Activated CD8-positive, alpha-beta memory T cell treated with anti-CD3 and anti-CD28 coated beads, Interleukin-2, amount 50 U/mL, for 1 hour (primary cell): Measurements from ENCODE around the gene HMGCS1.
"Not testable (repeated sequence)": the region's sequence is repeated elsewhere in the genome, so short reads cannot be mapped to it uniquely, and the experiment has no call there.

ENCODE experiments used
- DNase-seq: peaks from one replicate; pipeline ENCODE4 v3.0.0-alpha.2; 2020; ENCODE audit errors: extremely low read depth

Gene HMGCS1

DNA sequence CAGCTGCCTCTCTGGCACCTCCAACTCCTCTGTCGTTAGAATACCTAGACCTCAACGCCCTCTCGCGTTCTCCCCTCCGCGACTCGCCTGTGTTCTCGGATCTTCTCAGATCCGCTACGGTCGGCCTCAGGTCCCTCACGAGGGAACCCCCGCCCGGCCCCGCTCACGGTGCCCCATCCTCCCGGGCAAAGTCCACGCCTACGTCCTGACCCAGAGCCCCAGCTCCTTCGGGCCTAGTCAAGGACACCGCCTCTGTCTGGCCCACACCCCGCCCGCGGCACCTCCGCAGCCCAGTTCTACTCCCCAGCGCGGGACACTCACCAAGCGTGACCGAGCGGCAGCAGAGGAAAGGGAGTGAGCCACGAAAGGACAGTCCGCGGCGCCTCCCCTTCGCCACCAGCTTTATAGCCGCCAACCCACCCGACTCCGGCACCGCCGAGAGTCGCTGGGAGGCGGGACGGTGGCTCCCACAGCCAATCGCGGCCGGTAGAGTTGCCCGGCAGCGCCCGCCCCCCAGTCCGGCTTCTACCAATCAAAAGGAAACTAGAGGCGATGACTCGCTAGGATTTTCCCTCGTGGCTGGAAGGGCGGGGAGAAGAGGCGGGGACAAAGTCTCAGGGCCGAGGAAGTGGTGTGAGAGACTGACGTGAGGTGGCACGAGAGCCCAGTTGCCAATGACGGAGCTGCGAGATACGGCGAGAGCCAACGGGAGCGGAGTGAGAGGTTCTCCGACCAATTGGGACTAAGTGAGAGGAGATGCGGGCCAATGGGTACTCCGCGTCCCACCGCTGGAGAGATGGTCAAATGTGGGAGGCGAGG lies at the start of gene HMGCS1:
HMGCS1 (minus strand) TSS at position 378 of the 819 bp plus-strand sequence. CDS start 14,447 bp downstream, outside the sequence.
- peak; percentile 96 for DNase-seq

DNA sequence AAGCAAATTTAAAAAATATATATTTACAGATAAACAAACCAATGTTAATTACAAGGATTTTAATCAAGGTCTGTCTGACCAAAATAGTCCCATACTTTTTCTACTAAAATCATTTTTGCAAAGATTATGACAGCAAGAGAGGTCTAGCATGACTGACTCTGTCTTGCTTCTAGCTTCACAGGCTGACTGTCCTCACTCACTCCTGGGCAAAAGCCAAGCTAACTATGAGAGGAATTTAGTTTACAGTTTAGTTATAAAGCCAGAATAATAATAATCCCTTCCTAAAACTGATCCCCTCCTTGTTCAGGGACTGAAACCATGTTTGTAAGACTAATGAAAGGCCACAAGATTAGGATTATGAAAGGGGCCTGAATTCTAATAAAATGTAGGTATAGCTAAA lies 45.5 kb upstream of the HMGCS1 start:
- no peak for DNase-seq

DNA sequence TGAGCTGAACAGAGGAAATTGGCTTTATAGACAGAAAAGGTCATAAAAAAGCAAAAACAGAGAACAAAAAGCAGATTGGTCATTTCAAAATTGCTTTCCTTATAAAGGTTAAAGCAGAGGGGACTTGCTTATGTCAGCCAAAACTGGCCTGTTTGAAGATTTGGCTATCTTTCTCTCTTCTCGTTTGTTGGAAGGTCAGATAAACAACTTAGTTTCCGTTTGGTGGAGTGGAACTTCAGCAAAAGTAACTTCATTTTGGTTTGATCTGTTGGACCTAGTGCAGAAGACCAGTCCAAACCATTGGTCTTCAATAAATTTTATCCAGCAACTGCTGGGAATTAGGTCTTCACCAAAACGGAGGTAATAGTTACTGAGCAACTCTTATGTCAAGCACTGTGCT lies 45.1 kb upstream of the HMGCS1 start:
- DNase-seq, result no peak

DNA sequence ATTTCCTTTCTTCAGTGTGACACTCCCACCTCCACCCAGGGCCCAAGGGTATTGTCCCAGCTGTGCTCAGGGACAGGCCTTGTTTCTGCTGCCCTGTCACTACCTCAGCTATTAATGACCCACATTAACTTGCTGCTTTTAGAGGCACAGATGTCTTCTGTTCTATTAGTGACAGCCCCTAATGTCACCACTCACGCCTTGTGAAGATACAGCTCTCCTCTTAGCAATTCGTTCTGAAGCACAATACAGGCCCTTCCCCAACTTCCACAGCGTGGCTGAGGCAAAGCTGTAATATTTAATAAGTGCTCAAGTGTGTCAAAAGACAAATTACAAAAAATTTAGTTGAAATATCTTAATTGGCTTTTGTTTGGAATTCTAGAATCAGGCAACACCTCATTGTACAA lies 44.7 kb upstream of the HMGCS1 start:
- DNase-seq, result no peak

DNA sequence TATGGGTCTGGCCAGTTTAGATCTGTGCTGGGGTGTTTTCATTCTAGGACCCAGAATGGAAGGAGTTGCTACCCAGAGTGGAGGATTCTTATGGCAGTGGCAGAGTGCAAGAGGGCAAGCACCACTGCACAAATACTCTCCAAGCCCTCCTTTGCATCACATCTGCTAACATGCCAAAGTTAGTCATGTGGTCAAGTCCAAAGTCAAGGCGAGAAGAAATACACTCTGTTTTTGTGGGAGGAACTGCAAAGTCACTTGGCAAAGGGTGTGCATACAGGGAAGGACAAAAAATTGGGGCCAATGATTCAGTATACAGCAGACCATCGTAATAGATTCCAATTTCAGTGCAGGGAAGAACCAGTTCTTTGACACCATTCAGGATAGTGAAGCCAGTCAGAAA lies 43.9 kb upstream of the HMGCS1 start:
- DNase-seq, result no peak

DNA sequence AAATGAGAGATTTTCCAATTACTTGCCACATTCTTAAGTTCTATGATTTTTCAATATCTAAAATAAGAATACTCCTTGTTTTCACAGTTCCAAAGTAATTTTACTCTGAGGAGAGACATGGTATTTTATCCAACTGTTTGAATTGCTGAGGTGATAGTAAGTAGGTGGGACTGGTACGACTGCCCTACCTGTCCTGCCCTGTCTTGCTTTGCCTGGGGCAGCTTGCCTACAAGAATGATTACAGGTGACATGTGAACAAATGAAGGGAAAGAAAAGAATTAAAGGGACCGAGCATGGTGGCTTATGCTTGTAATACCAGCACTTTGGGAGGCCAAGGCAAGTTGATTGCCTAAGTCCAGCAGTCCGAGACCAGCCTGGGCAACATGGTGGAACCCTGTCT lies 41.6 kb upstream of the HMGCS1 start:
- no peak for DNase-seq

DNA sequence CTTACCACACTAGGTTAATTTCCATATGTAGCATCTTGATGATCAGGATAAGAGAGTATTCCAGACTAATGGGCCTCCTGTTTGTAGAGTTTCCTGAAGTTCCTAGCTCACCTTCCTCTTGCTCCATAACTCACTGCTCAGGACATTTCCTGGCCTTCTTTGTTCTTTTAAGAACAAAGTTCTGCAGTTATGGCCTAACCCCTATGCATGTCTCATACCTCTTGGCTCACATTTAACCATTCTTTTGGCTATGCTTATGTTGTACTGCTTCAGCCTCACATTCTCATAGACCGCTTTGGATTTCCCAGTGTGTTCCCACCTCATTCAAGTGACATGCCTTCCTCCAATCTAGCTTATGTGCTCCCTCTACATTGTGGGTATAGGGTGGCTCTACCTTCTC lies 40.5 kb upstream of the HMGCS1 start:
- no peak for DNase-seq

DNA sequence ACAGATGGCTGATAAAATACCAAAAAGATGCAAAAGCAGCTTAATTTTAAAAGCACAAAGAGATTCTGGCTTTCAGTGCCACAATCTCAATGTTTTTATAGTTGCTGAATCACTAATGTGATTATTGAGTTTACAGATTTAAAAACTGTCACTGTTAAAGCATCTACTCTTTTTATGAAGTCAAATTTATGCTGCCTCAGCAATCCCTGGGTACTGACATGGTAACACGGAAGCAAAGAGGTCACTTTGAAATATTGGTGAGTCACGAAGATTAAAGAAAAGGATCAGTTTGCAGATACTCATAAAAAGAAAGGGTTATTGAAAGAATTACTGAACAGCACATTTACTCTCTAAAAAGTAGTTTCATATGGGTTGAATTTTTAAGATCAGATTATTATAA lies 39.7 kb upstream of the HMGCS1 start:
- DNase-seq, result no peak

DNA sequence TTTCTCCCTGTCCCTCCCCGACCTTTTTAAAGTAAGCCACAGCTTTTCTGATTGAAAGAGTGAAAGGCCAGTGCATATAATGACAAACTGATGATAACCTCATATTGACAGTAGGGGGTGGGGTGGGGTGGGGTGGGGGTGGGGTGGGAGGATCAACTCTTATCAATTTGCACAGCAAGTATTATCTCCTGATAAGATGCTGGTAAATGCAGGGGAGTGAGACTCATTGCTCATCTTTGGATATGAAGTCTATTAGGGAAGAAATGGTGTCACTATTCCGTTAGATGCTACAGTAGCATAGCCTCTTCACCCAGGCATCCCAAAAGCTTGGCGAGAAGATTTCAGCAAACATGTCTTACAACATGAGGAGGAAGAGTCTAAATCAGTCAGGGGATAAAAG lies 38.9 kb upstream of the HMGCS1 start:
- no peak for DNase-seq

DNA sequence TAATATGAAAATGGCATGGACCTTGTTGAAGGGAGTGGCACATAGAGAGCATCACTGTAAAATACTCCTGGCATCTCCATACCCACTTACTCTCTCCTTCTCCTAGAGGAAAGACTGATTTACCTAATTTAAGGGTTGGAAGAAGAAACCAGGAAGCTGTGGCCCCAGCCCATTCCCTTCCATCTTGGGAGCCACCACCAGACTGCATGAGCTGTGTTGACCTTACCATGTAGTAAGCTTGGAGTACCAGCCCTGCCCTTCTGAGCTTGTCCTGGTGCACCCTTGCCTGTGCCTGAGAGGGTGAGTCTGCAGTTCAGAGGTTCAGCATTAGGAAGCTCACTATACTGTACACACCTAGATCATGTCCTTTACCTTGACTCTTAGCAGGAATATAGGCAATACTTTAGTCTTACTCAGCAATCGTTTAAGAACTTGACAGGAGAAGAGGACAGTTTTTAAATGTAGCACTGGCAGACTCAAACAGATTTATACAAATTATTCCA lies 35.7 kb upstream of the HMGCS1 start:
- no peak for DNase-seq

DNA sequence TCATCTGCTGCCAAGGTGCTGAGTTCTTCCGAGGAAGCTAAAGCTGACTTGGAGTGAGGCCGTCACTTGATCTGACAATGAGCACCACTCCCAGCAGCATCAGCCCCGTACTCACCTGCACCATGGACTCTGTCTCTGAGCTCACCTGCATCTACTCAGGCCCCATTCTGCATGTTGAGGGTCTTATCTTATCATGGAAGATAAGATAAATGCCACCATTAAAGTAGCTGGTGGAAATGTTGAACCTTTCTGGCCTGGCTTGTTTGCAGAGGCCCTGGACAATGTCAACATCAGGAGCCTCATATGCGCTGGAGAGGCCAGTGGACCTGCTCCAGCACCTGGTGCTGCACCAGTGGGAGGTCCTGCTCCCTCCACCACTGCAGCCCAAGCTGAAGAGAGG lies 35.0 kb upstream of the HMGCS1 start:
- no peak for DNase-seq

DNA sequence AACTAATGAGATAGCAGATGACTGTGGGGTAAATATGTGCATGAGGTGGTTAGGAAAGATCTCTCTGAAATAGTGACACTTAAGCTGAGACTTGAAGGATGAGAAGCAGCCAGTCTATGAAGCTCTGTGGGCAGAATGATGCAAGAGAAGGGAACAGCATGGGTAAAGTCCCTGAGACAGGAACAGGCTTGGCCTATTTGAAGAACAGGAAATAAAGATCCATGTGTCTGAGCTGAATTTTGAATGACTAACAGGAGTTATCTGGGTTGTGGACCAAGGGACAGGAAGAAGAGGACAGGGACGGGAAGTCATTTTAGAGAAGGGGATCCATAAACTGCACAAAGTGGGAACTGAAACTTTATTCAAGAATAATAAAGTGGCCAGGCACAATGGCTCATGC lies 25.6 kb upstream of the HMGCS1 start:
- no peak for DNase-seq

DNA sequence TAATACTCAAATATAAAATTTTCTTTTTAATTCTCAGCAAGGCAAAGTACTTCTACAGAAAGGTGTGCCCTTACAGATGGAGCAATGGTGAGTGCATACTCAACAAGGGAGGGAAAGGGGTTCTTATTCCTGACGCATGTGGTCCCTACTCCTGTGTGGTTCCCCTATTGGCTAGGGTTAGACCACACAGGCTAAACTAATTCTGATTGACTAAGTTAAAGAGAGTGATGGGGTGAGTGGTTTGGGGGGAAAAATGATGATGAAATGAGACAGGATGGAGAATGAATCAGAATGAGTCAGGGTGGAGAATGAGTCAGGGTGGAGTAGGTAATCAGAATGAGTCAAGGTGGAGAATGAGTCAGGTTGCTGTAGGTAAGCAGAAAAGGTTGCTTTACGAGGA lies 22.9 kb upstream of the HMGCS1 start:
- DNase-seq, result no peak

DNA sequence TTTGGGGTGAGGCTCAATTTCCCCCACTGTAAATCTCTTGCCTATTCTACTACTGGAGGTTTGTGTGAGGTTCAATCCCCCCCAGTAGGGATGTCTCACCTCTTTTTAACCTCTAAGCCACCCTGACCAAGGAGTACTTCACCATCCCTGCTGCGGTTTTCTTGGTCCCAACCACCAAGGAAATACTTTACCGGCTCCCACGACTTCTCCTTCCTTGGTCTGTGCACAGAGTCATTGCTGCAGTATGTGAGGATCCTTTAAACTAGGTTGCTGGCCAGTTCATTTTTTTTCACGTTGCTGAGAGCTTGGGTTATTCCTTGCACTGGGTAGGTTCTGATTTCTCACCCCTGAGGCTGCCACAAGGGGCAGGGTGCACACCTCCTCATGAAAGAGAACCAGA lies 22.5 kb upstream of the HMGCS1 start:
- no peak for DNase-seq

DNA sequence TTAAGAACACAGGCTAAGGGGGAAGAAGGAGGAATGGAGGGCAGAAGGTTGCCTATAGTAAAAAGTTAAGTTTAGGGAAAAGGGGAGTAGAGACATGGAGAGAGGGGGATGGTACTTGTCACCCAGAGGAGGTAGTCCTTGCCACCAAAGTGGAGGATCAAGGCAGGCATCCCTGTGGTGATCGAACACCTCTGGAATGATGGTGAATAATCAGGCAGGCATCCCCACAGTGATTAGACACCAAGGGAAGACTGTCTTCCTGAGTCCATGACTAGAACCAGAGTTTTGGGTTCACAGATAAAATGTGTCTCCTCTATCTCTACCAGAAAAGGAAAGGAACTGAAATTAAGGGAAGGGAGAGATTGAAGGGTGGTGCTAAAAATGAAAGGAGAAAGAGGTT lies 19.2 kb upstream of the HMGCS1 start:
- DNase-seq, result no peak

DNA sequence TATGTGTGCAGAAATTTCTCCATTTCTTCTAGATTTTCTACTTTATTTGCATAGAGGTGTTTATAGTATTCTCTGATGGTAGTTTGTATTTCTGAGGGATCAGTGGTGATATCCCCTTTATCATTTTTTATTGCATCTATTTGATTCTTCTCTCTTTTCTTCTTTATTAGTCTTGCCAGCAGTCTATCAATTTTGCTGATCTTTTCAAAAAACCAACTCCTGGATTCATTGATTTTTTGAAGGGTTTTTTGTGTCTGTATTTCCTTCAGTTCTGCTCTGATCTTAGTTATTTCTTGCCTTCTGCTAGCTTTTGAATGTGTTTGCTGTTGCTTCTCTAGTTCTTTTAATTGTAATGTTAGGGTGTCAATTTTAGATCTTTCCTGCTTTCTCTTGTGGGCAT lies 12.4 kb upstream of the HMGCS1 start:
- not testable (repeated sequence) for DNase-seq

DNA sequence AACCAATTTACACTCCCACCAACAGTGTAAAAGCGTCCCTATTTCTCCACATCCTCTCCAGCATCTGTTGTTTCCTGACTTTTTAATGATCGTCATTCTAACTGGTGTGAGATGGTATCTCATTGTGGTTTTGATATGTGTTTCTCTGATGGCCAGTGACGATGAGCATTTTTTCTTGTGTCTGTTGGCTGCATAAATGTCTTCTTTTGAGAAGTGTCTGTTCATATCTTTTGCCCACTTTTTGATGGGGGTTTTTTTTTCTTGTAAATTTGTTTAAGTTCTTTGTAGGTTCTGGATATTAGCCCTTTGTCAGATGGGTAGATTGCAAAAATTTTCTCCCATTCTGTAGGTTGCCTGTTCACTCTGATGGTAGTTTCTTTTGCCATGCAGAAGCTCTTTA lies 10.3 kb upstream of the HMGCS1 start:
- not testable (repeated sequence) for DNase-seq

DNA sequence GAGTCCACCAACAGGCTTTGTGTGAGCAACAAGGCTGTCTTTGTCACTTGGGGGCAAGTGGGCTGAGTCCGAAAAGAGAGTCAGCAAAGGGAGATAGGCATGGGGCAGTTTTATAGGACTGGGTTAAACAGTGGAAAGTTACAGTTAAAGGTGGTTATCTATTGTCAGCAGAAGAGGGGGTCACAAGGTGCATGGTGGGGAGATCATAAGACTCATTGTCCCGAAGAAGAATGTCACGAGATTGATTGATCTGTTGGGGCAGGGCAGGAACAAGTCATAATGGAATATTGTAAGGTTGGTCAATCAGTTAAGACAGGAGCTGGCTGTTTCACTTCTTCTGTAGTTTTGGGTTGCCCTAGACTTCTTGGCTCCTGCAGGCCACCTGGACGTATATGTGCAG lies 7.6 kb upstream of the HMGCS1 start:
- no peak for DNase-seq

DNA sequence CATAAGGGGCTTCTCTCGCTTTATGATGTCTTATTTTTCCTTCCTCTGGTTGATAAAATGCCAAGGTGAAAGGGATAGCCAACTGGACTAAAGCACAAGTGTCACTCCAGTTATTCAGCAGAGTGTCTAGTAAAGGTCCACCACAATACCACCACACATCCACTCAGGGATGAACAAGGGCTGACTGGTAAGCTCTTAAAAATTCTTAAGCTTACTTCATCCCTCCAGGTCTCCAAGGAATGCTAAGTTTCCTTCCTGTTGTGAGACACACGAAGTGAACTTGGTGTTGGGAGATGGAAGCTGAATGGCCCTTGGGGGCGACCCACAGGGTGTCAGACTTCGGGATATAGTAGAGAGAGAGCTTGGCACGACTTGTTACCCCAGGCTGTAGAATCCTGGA lies 3.2 kb upstream of the HMGCS1 start:
- no peak for DNase-seq

DNA sequence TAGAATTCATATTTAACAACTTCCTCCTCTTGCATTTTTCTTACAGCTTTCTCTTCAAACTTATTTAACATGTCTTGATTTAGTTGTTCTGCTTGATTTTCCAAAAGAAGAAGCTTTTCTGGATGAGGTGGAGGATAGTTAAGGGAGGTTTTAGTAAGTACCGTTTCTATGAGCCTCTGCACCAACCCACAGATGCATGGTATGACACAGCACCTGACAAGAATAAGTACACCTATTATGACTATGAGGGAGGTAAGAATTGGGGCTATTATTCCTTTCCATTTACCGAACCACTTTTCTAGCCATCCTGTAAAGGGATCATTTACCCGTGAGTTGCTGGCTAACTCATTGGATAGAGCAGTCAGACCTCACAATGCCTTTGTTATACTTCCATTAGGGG lies 2.5 kb upstream of the HMGCS1 start:
- no peak for DNase-seq

DNA sequence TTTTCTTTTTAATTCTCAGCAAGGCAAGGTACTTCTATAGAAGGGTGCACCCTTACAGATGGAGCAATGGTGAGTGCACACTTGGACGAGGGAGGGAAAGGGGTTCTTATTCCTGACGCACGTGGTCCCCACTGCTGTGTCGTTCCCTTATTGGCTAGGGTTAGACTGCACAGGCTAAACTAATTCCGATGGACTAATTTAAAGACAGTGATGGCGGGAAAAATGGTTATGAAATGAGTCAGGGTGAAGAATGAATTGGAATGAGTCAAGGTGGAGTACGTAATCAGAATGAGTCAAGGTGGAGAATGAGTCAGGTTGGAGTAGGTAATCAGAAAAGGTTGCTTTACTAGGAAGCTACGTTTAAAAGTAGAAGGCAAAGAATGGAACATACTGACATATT lies 2.1 kb upstream of the HMGCS1 start:
- no peak for DNase-seq

DNA sequence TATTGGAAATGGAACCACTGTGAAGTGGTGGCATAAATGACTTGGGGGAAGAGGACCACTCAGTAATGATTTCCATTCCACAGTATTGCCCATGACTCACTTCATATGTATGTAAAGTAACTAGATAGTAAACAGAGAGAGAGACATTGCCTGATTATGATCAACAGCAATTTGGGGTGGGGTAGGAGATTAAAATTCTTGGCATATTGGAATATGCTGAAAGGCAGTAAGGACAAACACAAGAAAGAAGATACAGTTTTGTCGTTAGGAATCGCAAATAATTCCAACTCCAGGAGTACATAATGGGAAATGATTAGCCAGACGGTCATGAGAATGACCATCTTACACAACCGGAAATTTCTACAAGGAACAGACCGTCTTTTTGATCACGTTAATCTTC lies 1.5 kb upstream of the HMGCS1 start:
- DNase-seq, result no peak

DNA sequence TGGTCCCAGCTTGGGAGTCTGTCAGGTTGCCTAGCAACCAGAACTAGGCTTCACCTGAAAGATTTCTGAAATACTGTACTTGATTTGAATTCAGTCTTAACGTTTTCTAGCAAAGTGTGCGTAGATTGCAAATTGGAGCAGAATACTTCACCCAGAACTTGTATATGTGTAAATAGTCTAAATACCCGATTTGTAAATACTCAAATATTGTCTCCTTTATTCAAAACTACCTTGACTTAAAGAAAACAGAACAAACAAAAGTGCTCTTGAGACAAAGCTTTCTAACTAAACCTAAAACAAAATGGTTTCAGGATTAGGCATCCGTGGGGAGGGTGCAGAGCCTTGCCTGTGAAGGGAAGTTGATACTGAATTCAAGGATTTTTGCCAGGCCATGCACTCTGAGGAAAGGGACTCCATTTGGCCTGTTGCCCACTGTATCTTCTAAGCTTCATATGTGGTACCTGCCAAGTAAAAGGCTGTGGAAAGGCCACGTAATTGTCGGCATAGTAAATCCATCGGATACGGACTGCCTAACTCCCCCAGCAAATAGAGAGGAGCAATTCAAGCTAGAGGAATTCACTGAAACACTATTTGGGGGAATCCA lies 744 bp upstream of the HMGCS1 start:
- no peak for DNase-seq

DNA sequence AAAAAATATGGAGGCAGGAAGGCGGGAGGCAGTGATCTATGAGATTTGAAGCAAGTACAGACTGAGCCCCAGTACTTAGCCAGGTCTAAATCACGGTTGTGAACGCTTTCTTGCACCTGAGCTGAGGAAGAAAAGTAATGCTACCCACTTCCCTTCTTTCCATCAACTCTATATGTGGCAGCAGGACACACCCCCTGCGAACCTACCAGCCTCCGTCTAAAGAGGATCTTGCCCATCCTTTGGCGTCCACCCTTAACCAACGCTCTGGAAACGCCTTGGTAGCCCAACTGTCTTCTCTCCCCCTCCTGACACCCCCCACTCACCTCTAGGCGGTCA lies 545 bp downstream of the HMGCS1 start:
- DNase-seq, result no peak
